Measurements from ENCODE around the gene SLC9A7.

SLC9A7 gene

GRCh38 chrX:46577221-46578005 is 181.5 kb downstream of the SLC9A7 start:
- no peak overlapping the region for H2AFZ ChIP-seq (ENCODE audit: low read depth)
- H3K27ac ChIP-seq = no peak overlapping the region
- TF ChIP-seq CTCF (conservative IDR thresholded peaks at IDR 0.05; ENCODE audit: low read depth, low read length) = no peak
- H3K36me3 ChIP-seq (ENCODE audit: insufficient read depth) = no peaks in the 10 kb centered on the region
- H3K4me3 ChIP-seq (IDR thresholded peaks at IDR 0.05; ENCODE audit: insufficient read depth, low read depth, low read length) = no peak overlapping the region
- no peaks in the 10 kb centered on the region for H3K79me2 ChIP-seq (ENCODE audit: insufficient read depth, low read depth)
- H3K4me2 ChIP-seq = no peak overlapping the region
- peaks cover 8% of the 10 kb centered on the region for H3K4me1 ChIP-seq (ENCODE audit: low read depth, poor library complexity, severe bottlenecking)
- H3K27me3 ChIP-seq (ENCODE audit: insufficient read depth, low read depth) = no peaks in the 10 kb centered on the region
- no peaks in the 10 kb centered on the region for H4K20me1 ChIP-seq (ENCODE audit: insufficient read depth)
- H3K9ac ChIP-seq = no peak overlapping the region

GRCh38 chrX:46576458-46576857 is 182.5 kb downstream of the SLC9A7 start:
- Histone ChIP-seq H3K36me3 (ENCODE audit: insufficient read depth) (no peaks in the 10 kb centered on the region), H3K9ac (no peak overlapping the region), H3K27me3 (ENCODE audit: insufficient read depth, low read depth) (no peaks in the 10 kb centered on the region), H3K4me3 (IDR thresholded peaks at IDR 0.05; ENCODE audit: insufficient read depth, low read depth, low read length) (no peak overlapping the region), H2AFZ (ENCODE audit: low read depth) (no peak overlapping the region), H3K27ac (no peak overlapping the region), H3K4me1 (ENCODE audit: low read depth, poor library complexity, severe bottlenecking) (peaks cover 18% of the 10 kb centered on the region), H4K20me1 (ENCODE audit: insufficient read depth) (no peaks in the 10 kb centered on the region), H3K4me2 (peak overlapping the region; percentile 22; the same call in 1 of the 2 replicates), H3K79me2 (ENCODE audit: insufficient read depth, low read depth) (no peaks in the 10 kb centered on the region)
- TF ChIP-seq CTCF (conservative IDR thresholded peaks at IDR 0.05; ENCODE audit: low read depth, low read length) = no peak

GRCh38 chrX:46575991-46576392 is 182.9 kb downstream of the SLC9A7 start:
- Histone ChIP-seq H3K9ac (no peak overlapping the region), H2AFZ (ENCODE audit: low read depth) (no peak overlapping the region), H3K4me1 (ENCODE audit: low read depth, poor library complexity, severe bottlenecking) (peaks cover 22% of the 10 kb centered on the region), H3K79me2 (ENCODE audit: insufficient read depth, low read depth) (no peaks in the 10 kb centered on the region), H3K27me3 (ENCODE audit: insufficient read depth, low read depth) (no peaks in the 10 kb centered on the region), H3K4me3 (IDR thresholded peaks at IDR 0.05; ENCODE audit: insufficient read depth, low read depth, low read length) (no peak overlapping the region), H3K4me2 (peak overlapping the region; percentile 22), H4K20me1 (ENCODE audit: insufficient read depth) (no peaks in the 10 kb centered on the region), H3K36me3 (ENCODE audit: insufficient read depth) (no peaks in the 10 kb centered on the region), H3K27ac (no peak overlapping the region)
- TF ChIP-seq CTCF (conservative IDR thresholded peaks at IDR 0.05; ENCODE audit: low read depth, low read length) = no peak

- H3K9ac ChIP-seq = no peak overlapping the region
- H2AFZ ChIP-seq (ENCODE audit: low read depth) = no peak overlapping the region; the same call in 1 of the 2 replicates
- TF ChIP-seq CTCF (conservative IDR thresholded peaks at IDR 0.05; ENCODE audit: low read depth, low read length) = no peak
- no peak overlapping the region for H3K27ac ChIP-seq
- H3K4me3 ChIP-seq (IDR thresholded peaks at IDR 0.05; ENCODE audit: insufficient read depth, low read depth, low read length) = no peak overlapping the region
- H3K4me1 ChIP-seq (ENCODE audit: low read depth, poor library complexity, severe bottlenecking) = peaks cover 24% of the 10 kb centered on the region
- H3K79me2 ChIP-seq (ENCODE audit: insufficient read depth, low read depth) = no peaks in the 10 kb centered on the region
- H3K4me2 ChIP-seq = peak overlapping the region; percentile 22
- no peaks in the 10 kb centered on the region for H4K20me1 ChIP-seq (ENCODE audit: insufficient read depth)
- no peaks in the 10 kb centered on the region for H3K27me3 ChIP-seq (ENCODE audit: insufficient read depth, low read depth)
- no peaks in the 10 kb centered on the region for H3K36me3 ChIP-seq (ENCODE audit: insufficient read depth)
These were observed 183.3 kb downstream of the SLC9A7 start for GRCh38 chrX:46575586-46575985.

All from KMS-11 (cell line).